HG03095 (cell line): ENCODE results near the gene RNASEH2A.

Experiments used
- ATAC-seq: cut with Tn5 transposase; IDR thresholded peaks from one replicate; pipeline ENCODE4 v1.9.1; 2021; ENCODE audit warnings: moderate library complexity; ENCODE audit not compliant: unreplicated experiment

The RNASEH2A gene

GRCh38 chr19:12782424-12783290 is 23.7 kb upstream of the RNASEH2A start:
- peak; percentile 27 for ATAC-seq

DNA sequence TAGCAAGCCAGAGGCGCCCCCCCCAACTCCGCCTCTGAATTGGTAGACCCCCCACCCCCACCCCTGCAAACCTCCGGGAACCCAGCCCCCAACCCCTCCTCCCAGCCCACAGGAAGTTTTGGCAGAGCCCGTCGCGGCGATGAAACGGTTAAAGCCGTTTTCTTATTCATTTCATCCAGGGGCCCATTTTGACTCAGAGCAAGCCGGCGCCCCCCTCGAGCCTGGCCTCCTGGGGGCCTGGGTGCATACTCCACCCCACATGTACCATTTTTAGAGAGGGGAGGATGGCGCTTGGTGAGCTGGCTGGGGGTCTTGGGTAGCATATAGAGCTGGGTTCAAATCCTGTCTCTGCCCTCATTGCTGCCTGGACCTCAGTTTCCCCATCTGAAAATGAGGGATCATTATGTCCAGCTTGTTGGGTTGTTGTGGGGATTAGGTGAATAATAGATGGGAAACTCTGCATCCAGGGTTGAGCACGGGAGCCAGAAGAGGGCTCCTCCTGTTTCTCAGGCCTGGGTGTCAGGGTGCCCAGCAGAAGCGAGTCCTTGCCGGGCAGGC is 23.0 kb upstream of the RNASEH2A start:
- ATAC-seq: no peak

- no peak for ATAC-seq
Observed at GRCh38 chr19:12783849-12784393, 22.5 kb upstream of the RNASEH2A start.

GRCh38 chr19:12784394-12784870 is 22.0 kb upstream of the RNASEH2A start:
- ATAC-seq: no peak

DNA sequence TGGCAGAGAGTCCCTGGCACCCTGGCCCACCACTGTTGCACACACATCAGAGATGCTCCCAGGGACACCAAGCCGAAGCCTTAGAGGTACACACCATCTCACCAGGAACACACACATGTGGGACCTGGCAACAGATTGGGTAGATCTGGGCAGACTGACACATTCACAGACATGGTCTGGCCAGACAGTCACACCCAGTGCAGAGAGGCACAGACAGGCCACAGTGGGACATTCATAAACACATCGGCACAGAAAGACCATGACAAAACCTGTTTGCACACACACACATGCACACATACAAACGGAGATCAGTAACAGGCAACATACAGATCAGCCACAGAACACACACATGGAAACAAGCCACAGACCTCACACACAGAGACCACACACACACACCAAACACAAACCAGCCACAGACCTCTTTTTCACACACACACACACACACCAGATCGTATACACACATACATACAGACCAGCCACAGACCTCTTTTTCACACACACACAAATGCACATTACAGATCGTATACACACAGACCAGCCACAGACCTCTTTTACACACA is 21.4 kb upstream of the RNASEH2A start:
- ATAC-seq: no peak

- no peak for ATAC-seq
Observed at GRCh38 chr19:12785431-12786031, 20.9 kb upstream of the RNASEH2A start.

GRCh38 chr19:12786141-12786870 is 20.1 kb upstream of the RNASEH2A start:
- no peak for ATAC-seq

- ATAC-seq: no peak
Observed at GRCh38 chr19:12786952-12787351, 19.4 kb upstream of the RNASEH2A start.

GRCh38 chr19:12787458-12787857 is 18.9 kb upstream of the RNASEH2A start:
- no peak for ATAC-seq

GRCh38 chr19:12788042-12788681 is 18.2 kb upstream of the RNASEH2A start:
- no peak for ATAC-seq

GRCh38 chr19:12788682-12789097 is 17.7 kb upstream of the RNASEH2A start:
- ATAC-seq: no peak

DNA sequence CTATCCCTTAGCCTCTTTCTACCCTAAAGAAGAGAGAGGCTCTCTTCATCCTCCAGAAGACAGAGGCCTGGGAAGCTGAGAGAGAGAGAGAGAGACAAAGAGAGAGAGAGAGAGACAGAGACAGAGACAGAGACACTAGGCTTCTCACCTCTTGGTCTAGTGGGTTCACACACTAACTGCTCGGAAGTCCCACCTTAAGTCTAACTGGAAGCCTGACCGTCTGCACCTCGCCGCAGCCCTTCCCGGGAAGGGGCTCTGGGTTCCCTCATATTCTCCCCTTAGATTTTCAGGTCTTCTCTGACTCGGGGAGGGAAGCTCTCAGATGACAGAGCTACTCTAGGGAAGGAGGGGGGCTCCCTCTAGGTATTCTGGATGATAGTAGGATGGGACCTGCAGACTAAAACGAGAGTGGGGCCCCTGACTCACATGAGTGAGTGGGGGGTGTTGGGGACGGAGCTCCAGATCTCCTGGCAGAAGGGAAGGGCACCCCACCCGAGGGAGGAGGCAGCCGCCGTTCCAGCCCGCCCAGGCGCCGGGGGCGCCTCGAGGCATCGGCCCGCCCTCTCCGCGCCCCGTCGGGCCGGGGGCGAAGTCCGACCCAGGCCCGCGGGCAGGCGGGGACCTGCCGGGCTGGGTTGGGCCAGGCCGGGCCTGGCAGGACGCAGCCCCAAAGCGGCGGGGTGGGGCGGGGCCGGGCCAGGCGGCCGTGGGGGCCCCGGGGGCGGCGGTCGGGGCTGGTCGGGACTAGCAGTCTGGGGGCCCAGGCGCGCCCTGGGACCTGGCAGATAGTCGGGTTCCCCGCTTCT is 17.1 kb upstream of the RNASEH2A start:
- ATAC-seq: no peak

DNA sequence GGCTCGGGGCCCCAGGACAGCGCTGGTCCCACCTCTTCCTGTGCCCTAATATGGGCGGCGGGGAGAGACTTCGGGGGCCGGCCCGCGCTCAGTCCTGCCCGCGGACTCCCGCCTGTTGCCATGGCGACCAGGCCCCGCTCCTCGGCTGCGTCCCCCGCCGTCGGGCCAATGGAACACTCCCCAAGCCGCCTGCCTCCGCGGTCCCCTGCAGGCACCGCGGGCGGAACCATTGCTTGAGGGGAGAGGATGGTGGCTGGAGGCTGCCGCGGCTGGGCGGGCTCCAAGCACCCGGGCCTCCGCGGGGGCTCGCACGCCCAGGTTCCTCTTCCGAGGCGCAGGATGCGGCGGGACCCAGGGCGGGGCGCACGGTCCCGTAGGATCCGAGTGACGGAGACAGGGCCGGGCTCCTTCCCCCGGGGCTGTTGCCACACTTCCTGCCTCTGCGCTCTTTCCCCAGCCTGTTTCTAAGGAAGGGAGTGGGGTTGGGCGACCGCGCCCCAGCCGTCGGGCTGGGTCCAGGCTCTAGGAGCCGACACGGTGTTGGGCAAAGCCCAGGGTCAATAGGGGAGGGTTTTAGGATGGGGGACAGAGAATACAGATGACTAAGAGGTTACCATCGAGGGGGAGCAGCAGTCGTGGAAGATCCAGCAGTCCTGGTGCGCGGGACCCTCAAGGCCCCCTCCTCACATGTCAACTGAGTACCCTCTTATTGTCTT is 16.3 kb upstream of the RNASEH2A start:
- ATAC-seq: peak; percentile 35

DNA sequence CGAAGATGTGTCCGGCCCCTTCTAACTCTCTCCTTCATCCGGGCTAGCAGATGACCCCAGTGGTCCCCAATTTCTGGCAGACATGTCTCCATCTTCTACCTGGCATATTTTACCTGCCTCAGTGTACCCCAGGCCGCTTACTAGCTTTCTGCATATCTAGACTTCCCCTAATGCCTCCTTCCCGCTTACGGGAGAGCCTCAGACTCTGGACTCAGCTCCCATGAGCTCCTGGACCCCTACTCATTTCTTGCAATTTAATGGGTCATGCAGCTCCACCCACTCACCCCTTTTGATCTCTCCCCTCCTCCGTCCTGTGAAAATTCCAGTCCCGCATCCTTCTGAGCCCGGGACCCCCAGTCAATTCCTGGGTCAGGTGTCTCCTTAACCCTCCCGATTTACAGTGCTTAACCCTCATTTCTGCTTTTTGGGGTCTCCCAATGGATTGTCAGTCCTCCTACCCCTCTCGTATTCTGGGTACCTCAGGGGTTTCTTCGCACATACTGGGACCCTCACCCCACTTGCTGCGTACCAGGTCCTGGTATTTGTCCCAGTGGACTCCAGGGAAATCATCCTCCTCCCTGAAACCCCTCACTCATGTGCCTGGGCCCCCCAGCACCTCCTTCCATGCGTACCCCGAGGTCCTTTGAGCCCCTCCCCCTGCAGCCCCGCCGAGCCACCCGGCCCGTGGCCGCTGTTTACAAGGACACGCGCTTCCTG is 15.6 kb upstream of the RNASEH2A start:
- no peak for ATAC-seq

GRCh38 chr19:12791345-12792050 is 14.9 kb upstream of the RNASEH2A start, which contains the start of gene JUNB:
Gene JUNB, plus strand, starts transcription at chr19:12791486. Its CDS starts 286 bp downstream, at chr19:12791772.
- no peak for ATAC-seq

GRCh38 chr19:12792051-12792852 is 14.1 kb upstream of the RNASEH2A start:
- no peak for ATAC-seq
